ENCODE data around the gene NKPD1. TPM values are rescaled to one million over a fixed set of nuclear protein-coding genes. Genes with fewer than 3 reads are reported as not detected.

NKPD1 gene
- total and polyA plus RNA-seq, 4 donors: not detected

DNA sequence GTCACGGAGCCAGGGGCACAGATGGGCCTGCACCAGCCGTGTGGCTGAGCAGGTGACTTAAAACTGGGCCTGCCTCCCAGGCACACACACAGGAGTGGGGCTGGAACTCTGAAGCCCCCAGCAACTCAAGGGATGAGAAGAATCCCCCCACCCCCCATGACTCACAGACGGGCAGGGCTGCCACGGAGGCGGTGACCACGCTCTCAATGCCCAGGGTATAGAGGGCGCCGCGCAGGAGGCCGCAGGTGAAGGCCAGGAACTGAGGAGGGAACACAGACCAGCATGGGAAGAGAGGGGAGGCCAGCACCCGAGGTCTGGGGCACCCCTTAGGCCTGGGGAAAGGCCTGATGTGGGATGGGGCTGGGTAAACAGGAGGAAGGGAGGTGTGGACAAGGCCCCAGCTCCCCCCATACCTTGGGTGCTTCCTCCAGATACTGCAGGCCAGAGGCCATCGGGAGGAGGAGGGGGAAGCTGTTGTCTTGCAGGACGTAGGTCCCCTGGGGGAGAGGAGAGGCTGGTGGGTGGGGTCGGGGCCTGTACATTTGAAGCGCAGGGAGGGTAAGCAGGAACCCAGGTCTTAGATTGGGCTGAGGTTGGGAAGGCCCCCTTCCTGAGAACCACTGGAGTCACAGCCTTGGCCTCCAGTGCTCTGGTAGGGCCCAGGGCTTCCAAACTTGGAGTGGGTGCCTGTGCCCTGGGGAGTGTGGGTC, 3.1 kb upstream of the NKPD1 start:
- 84% methylated on average over 15 of the region's 15 CpGs for whole genome bisulfite sequencing
- Histone ChIP-seq H3K27me3 (ENCODE audit: control insufficient read depth in 4 of 4, insufficient read depth in 4 of 4, low read length in 3 of 4) (no peaks in the 10 kb centered on the region), H3K27ac (ENCODE audit: low read depth in 1 of 2, low read length in 2 of 2) (no peak overlapping the region), H3K4me3 (ENCODE audit: low read depth in 1 of 3, low read length in 3 of 3) (no peak overlapping the region), H3K4me1 (ENCODE audit: control insufficient read depth in 4 of 4, insufficient read depth in 4 of 4, low read length in 3 of 4) (peaks cover 0 to 12% (median 3%) of the 10 kb centered on the region in 4 donors), H3K9me3 (ENCODE audit: control insufficient read depth in 4 of 4, low read length in 3 of 4) (no peaks in the 10 kb centered on the region), H3K36me3 (ENCODE audit: control insufficient read depth in 4 of 4, insufficient read depth in 3 of 4, low read depth in 1 of 4, low read length in 3 of 4) (no peaks in the 10 kb centered on the region), H3K9ac (ENCODE audit: low read depth in 1 of 2, low read length in 2 of 2) (no peak overlapping the region)
- DNase-seq (ENCODE audit: low spot score): no peak
- TF ChIP-seq RAD21 (IDR thresholded peaks at IDR 0.05): no peak
- TF ChIP-seq, protein P1, sequence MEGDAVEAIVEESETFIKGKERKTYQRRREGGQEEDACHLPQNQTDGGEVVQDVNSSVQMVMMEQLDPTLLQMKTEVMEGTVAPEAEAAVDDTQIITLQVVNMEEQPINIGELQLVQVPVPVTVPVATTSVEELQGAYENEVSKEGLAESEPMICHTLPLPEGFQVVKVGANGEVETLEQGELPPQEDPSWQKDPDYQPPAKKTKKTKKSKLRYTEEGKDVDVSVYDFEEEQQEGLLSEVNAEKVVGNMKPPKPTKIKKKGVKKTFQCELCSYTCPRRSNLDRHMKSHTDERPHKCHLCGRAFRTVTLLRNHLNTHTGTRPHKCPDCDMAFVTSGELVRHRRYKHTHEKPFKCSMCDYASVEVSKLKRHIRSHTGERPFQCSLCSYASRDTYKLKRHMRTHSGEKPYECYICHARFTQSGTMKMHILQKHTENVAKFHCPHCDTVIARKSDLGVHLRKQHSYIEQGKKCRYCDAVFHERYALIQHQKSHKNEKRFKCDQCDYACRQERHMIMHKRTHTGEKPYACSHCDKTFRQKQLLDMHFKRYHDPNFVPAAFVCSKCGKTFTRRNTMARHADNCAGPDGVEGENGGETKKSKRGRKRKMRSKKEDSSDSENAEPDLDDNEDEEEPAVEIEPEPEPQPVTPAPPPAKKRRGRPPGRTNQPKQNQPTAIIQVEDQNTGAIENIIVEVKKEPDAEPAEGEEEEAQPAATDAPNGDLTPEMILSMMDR (IDR thresholded peaks at IDR 0.05; ENCODE audit: low read depth, low read length, missing input control): no peak
- TF ChIP-seq, protein P2, sequence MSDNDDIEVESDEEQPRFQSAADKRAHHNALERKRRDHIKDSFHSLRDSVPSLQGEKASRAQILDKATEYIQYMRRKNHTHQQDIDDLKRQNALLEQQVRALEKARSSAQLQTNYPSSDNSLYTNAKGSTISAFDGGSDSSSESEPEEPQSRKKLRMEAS (IDR thresholded peaks at IDR 0.05): no peak
- TF ChIP-seq NR2F2 (IDR thresholded peaks at IDR 0.05): no peak
- TF ChIP-seq, protein P3, sequence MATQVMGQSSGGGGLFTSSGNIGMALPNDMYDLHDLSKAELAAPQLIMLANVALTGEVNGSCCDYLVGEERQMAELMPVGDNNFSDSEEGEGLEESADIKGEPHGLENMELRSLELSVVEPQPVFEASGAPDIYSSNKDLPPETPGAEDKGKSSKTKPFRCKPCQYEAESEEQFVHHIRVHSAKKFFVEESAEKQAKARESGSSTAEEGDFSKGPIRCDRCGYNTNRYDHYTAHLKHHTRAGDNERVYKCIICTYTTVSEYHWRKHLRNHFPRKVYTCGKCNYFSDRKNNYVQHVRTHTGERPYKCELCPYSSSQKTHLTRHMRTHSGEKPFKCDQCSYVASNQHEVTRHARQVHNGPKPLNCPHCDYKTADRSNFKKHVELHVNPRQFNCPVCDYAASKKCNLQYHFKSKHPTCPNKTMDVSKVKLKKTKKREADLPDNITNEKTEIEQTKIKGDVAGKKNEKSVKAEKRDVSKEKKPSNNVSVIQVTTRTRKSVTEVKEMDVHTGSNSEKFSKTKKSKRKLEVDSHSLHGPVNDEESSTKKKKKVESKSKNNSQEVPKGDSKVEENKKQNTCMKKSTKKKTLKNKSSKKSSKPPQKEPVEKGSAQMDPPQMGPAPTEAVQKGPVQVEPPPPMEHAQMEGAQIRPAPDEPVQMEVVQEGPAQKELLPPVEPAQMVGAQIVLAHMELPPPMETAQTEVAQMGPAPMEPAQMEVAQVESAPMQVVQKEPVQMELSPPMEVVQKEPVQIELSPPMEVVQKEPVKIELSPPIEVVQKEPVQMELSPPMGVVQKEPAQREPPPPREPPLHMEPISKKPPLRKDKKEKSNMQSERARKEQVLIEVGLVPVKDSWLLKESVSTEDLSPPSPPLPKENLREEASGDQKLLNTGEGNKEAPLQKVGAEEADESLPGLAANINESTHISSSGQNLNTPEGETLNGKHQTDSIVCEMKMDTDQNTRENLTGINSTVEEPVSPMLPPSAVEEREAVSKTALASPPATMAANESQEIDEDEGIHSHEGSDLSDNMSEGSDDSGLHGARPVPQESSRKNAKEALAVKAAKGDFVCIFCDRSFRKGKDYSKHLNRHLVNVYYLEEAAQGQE (IDR thresholded peaks at IDR 0.05): no peak
- no peak for TF ChIP-seq GABPA (IDR thresholded peaks at IDR 0.05 in 1 of 2, conservative IDR thresholded peaks at IDR 0.05 in 1 of 2)
- no peak for TF ChIP-seq HNF4A (conservative IDR thresholded peaks at IDR 0.05)
- TF ChIP-seq HNF4G (IDR thresholded peaks at IDR 0.05): no peak

DNA sequence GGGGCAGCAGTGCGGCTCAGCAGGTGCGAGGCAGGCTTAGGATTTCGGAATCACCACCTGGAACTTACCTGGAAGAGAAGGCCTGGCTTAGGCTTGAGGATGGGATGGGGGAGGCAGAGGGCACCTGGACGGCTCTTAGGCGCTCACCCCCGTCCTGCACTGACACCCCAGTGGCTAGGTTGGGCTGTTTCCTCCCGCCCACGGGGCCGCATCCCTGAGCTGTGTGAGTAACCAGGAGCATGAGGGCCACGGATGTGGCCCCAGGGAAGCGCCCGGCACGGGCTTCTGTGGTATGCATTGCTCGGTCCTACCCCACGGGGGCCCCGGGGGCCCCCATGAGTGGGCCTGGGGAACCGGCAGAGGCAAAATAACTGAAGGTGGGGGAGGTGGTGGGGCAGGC, 2.4 kb upstream of the NKPD1 start:
- 91% methylated on average over 17 of the region's 17 CpGs for WGBS
- no peak overlapping the region for H3K4me3 ChIP-seq (ENCODE audit: low read depth in 1 of 3, low read length in 3 of 3)
- H3K27me3 ChIP-seq (ENCODE audit: control insufficient read depth in 4 of 4, insufficient read depth in 4 of 4, low read length in 3 of 4): no peaks in the 10 kb centered on the region
- no peaks in the 10 kb centered on the region for H3K36me3 ChIP-seq (ENCODE audit: control insufficient read depth in 4 of 4, insufficient read depth in 3 of 4, low read depth in 1 of 4, low read length in 3 of 4)
- H3K4me1 ChIP-seq (ENCODE audit: control insufficient read depth in 4 of 4, insufficient read depth in 4 of 4, low read length in 3 of 4): peaks cover 0 to 10% (median 3%) of the 10 kb centered on the region in 4 donors
- H3K27ac ChIP-seq (ENCODE audit: low read depth in 1 of 2, low read length in 2 of 2): no peak overlapping the region
- H3K9ac ChIP-seq (ENCODE audit: low read depth in 1 of 2, low read length in 2 of 2): no peak overlapping the region
- no peak for DNase-seq (ENCODE audit: low spot score)
- H3K9me3 ChIP-seq (ENCODE audit: control insufficient read depth in 4 of 4, low read length in 3 of 4): no peaks in the 10 kb centered on the region
- TF ChIP-seq, protein P1 (IDR thresholded peaks at IDR 0.05; ENCODE audit: low read depth, low read length, missing input control): no peak
- TF ChIP-seq, protein P4, sequence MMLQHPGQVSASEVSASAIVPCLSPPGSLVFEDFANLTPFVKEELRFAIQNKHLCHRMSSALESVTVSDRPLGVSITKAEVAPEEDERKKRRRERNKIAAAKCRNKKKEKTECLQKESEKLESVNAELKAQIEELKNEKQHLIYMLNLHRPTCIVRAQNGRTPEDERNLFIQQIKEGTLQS (IDR thresholded peaks at IDR 0.05): no peak
- TF ChIP-seq FOXA2 (IDR thresholded peaks at IDR 0.05): no peak
- TF ChIP-seq, protein P2 (IDR thresholded peaks at IDR 0.05): no peak
- TF ChIP-seq, protein P5, sequence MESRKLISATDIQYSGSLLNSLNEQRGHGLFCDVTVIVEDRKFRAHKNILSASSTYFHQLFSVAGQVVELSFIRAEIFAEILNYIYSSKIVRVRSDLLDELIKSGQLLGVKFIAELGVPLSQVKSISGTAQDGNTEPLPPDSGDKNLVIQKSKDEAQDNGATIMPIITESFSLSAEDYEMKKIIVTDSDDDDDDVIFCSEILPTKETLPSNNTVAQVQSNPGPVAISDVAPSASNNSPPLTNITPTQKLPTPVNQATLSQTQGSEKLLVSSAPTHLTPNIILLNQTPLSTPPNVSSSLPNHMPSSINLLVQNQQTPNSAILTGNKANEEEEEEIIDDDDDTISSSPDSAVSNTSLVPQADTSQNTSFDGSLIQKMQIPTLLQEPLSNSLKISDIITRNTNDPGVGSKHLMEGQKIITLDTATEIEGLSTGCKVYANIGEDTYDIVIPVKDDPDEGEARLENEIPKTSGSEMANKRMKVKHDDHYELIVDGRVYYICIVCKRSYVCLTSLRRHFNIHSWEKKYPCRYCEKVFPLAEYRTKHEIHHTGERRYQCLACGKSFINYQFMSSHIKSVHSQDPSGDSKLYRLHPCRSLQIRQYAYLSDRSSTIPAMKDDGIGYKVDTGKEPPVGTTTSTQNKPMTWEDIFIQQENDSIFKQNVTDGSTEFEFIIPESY (IDR thresholded peaks at IDR 0.05): no peak
- no peak for TF ChIP-seq RXRA (IDR thresholded peaks at IDR 0.05)
- no peak for TF ChIP-seq FOXA1 (IDR thresholded peaks at IDR 0.05)
- TF ChIP-seq YY1 (IDR thresholded peaks at IDR 0.05): no peak
- TF ChIP-seq TAF1 (conservative IDR thresholded peaks at IDR 0.05): no peak
- no peak for TF ChIP-seq EGR1 (IDR thresholded peaks at IDR 0.05; ENCODE audit: low read depth in 2 of 2)
- TF ChIP-seq HNF4A (conservative IDR thresholded peaks at IDR 0.05): no peak
- no peak for TF ChIP-seq HNF4G (IDR thresholded peaks at IDR 0.05)
- TF ChIP-seq RAD21 (IDR thresholded peaks at IDR 0.05): no peak
- TF ChIP-seq GABPA (IDR thresholded peaks at IDR 0.05 in 1 of 2, conservative IDR thresholded peaks at IDR 0.05 in 1 of 2): no peak
- no peak for TF ChIP-seq NR2F2 (IDR thresholded peaks at IDR 0.05)
- no peak for TF ChIP-seq SP1 (IDR thresholded peaks at IDR 0.05)
